Smooth muscle cell (in vitro differentiated cells): ENCODE measurements around the gene SH3PXD2A. TPM values are rescaled to one million over a fixed set of nuclear protein-coding genes. Genes with fewer than 3 reads are reported as not detected.
"Not testable (repeated sequence)": the region's sequence is repeated elsewhere in the genome, so short reads cannot be mapped to it uniquely, and the experiment has no call there.

Source experiments
- DNase-seq: peaks from one replicate; lab custom pipeline; 2025; ENCODE audit not compliant: unreplicated experiment; lab: John Stamatoyannopoulos, UW
- H2AFZ ChIP-seq: fragments of 200-600 bp; sonication (generic); 2 replicates; pipeline ENCODE4 v1.6.0; 2016; ENCODE audit warnings: antibody characterized with exemption, low read depth, mild to moderate bottlenecking
- H3F3A ChIP-seq: fragments of 200-600 bp; sonication (generic); 2 replicates; pipeline ENCODE4 v1.6.0; 2017; ENCODE audit warnings: antibody characterized with exemption, low read depth
- H3K27ac ChIP-seq: fragments of 200-600 bp; sonication (generic); 2 replicates; pipeline ENCODE4 v1.5.1; 2016; ENCODE audit warnings: low read depth, mild to moderate bottlenecking
- H3K27me3 ChIP-seq: fragments of 200-600 bp; sonication (generic); 2 replicates; pipeline ENCODE4 v1.6.1; 2016; ENCODE audit warnings: low read depth, mild to moderate bottlenecking
- H3K36me3 ChIP-seq: fragments of 200-600 bp; sonication (generic); 2 replicates; pipeline ENCODE4 v1.5.1; 2016; ENCODE audit warnings: low read depth
- H3K4me1 ChIP-seq: fragments of 200-600 bp; sonication (generic); 2 replicates; pipeline ENCODE4 v1.5.1; 2016; ENCODE audit warnings: low read depth
- H3K4me2 ChIP-seq: fragments of 200-600 bp; sonication (generic); 2 replicates; pipeline ENCODE4 v1.6.0; 2016; ENCODE audit warnings: mild to moderate bottlenecking
- H3K4me3 ChIP-seq: fragments of 200-600 bp; sonication (generic); 2 replicates; pipeline ENCODE4 v1.5.1; 2016; ENCODE audit warnings: mild to moderate bottlenecking
- H3K79me2 ChIP-seq: fragments of 200-600 bp; sonication (generic); 2 replicates; pipeline ENCODE4 v1.6.0; 2016; ENCODE audit warnings: low read depth, mild to moderate bottlenecking
- H3K9ac ChIP-seq: fragments of 200-600 bp; sonication (generic); 2 replicates; pipeline ENCODE4 v1.6.0; 2016; ENCODE audit warnings: low read depth
- H3K9me3 ChIP-seq: fragments of 200-600 bp; sonication (generic); replicated peaks from 2 replicates; pipeline ENCODE4 v1.5.1; 2016; ENCODE audit warnings: low read depth
- H4K20me1 ChIP-seq: fragments of 200-600 bp; sonication (generic); 2 replicates; pipeline ENCODE4 v1.6.0; 2016; ENCODE audit warnings: low read depth
- WGBS: methylation state at CpG from one replicate; pipeline ENCODE4 v1.1.7; 2016; ENCODE audit warnings: low lambda C conversion rate; 5-methylcytosine and 5-hydroxymethylcytosine counted together
- polyA plus RNA-seq: library from polyadenylated mRNA; unstranded; fragments of >200 nt; fragmentation: Nextera tagmentation; extraction: Ambion mirVana; gene quantifications from 2 replicates; pipeline ENCODE4 v1.2.1, GENCODE V29; 2016
- total RNA-seq: library from RNA; depleted of rRNA; stranded (reverse); fragments of >200 nt; gene quantifications from 2 replicates; pipeline ENCODE4 v1.2.3, GENCODE V29; 2014
- TF ChIP-seq, protein P1 (sequence below): fragments of 200-600 bp; sonication (generic); IDR thresholded peaks from 2 replicates; pipeline ENCODE4 v1.5.1; 2017; ENCODE audit warnings: borderline replicate concordance, mild to moderate bottlenecking, antibody characterized with exemption; ENCODE audit not compliant: insufficient read depth, poor library complexity, severe bottlenecking

The SH3PXD2A gene
- total and polyA plus RNA-seq, 2 experiments from 2014 or later = 30.1 to 37.9 TPM

- DNase-seq = no peak
- no peak overlapping the region for H3K27ac ChIP-seq
- no peak overlapping the region for H3K4me3 ChIP-seq
- WGBS = 97% methylated on average over 4 of the region's 4 CpGs
- H3K4me2 ChIP-seq = no peak overlapping the region
- TF ChIP-seq, protein P1, sequence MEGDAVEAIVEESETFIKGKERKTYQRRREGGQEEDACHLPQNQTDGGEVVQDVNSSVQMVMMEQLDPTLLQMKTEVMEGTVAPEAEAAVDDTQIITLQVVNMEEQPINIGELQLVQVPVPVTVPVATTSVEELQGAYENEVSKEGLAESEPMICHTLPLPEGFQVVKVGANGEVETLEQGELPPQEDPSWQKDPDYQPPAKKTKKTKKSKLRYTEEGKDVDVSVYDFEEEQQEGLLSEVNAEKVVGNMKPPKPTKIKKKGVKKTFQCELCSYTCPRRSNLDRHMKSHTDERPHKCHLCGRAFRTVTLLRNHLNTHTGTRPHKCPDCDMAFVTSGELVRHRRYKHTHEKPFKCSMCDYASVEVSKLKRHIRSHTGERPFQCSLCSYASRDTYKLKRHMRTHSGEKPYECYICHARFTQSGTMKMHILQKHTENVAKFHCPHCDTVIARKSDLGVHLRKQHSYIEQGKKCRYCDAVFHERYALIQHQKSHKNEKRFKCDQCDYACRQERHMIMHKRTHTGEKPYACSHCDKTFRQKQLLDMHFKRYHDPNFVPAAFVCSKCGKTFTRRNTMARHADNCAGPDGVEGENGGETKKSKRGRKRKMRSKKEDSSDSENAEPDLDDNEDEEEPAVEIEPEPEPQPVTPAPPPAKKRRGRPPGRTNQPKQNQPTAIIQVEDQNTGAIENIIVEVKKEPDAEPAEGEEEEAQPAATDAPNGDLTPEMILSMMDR = no peak
- no peaks in the 10 kb centered on the region for H3K9me3 ChIP-seq
- H4K20me1 ChIP-seq = no peaks in the 10 kb centered on the region
- peaks cover 28% of the 10 kb centered on the region for H3F3A ChIP-seq
- H3K79me2 ChIP-seq = peaks cover 18% of the 10 kb centered on the region
- no peaks in the 10 kb centered on the region for H3K27me3 ChIP-seq
- no peak overlapping the region for H3K9ac ChIP-seq
- H2AFZ ChIP-seq = no peak overlapping the region
- H3K36me3 ChIP-seq = no peaks in the 10 kb centered on the region
- peaks cover 28% of the 10 kb centered on the region for H3K4me1 ChIP-seq
Observed at GRCh38 chr10:103762162-103762561, 93.2 kb downstream of the SH3PXD2A start.

DNA sequence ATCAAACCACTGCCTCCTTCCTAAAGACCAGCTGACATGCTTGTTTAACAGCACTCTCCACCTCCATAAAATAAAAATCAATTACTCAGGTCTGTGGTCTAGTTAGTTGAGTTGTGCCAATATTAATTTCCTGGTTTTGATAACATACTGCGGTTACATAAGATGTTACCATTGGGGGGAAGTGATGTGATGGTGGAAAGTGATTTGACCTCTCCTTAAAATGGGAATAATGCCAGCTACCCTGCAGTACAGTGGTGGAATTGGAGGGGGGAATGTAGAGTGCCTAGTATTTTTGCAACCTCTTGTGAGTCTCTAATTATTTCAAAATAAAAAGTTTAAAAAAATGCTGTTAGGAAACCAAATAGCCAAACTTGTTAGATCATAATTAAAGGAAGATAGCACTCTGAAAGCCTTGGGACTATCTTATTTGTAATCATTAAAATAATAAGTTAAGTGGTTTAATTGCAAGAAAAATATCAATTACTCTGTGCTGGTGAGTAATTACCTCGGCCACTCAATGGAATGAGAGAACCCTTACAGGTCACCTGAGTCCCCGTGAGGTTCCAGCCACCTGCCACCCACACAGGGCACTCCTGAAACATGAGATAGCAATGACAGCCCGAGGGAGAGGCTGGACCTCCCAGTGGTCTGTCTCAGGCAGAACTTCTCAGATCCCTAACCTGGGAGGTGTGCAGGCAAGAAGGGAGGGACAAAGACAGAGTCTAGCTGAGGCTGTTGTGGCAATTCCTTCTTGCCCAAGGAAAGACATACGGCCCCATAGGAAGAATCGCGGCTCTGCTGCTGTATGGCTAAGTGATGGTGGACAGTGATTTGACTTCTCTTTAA, 94.1 kb downstream of the SH3PXD2A start:
- peak overlapping the region; percentile 40 for H3K27ac ChIP-seq
- WGBS = 80% methylated on average over 7 of the region's 7 CpGs
- H3K27me3 ChIP-seq = no peaks in the 10 kb centered on the region
- H3K9me3 ChIP-seq = no peaks in the 10 kb centered on the region
- no peak overlapping the region for H3K9ac ChIP-seq
- H3K79me2 ChIP-seq = peaks cover 18% of the 10 kb centered on the region
- no peak overlapping the region for H3K4me2 ChIP-seq
- peaks cover 26% of the 10 kb centered on the region for H3K4me1 ChIP-seq
- no peaks in the 10 kb centered on the region for H3K36me3 ChIP-seq
- TF ChIP-seq, protein P1 = no peak
- peaks cover 33% of the 10 kb centered on the region for H3F3A ChIP-seq
- no peak for DNase-seq
- H4K20me1 ChIP-seq = no peaks in the 10 kb centered on the region
- H2AFZ ChIP-seq = no peak overlapping the region
- no peak overlapping the region for H3K4me3 ChIP-seq

- H3K4me3 ChIP-seq, H3K27me3 ChIP-seq, H3K9me3 ChIP-seq, H3K36me3 ChIP-seq, H4K20me1 ChIP-seq, H2AFZ ChIP-seq, DNase-seq, H3K9ac ChIP-seq, H3K4me2 ChIP-seq: not testable (repeated sequence)
- Histone ChIP-seq H3F3A (peaks cover 33% of the 10 kb centered on the region), H3K79me2 (peaks cover 22% of the 10 kb centered on the region), H3K4me1 (peaks cover 26% of the 10 kb centered on the region), H3K27ac (peak overlapping the region; percentile 94)
- 98% methylated on average over 3 of the region's 3 CpGs for WGBS
Observed at GRCh38 chr10:103760233-103760632, 95.1 kb downstream of the SH3PXD2A start.

DNA sequence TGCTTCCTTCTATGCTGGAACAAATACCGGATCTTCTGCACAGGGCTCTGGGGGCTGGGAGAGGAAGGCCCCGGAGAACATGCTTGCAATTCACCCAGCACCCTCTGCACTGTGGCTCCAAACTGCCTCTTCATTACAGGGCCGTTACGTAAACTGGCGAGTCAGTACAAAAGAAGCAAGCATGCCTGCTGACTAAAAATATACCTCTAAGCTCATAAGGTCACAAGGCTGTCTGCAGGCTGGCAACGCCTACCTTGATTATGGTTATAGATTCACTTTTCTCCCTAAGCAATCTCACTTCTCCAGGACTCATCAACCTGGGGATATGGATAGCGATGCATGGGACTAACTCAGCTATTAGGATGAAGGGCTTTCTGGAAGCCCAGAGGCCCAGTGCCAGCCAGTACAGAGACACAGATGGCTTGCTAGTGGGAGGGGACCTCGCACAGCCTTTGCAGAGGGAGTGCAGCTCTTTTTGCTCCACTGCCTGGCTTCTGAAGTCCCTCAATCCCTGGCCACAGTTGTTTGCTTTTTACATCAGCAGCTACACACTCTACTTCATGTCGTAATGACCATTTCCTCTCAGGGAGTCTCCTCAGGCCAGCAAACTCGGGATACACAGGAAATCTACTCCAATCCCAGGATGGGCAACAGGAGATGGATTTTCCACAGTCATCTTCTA, 96.1 kb downstream of the SH3PXD2A start:
- H3K4me2 ChIP-seq = peak overlapping the region; percentile 58
- H3K79me2 ChIP-seq = peaks cover 24% of the 10 kb centered on the region
- WGBS = 18% methylated on average over 10 of the region's 10 CpGs
- no peak for DNase-seq
- no peak overlapping the region for H2AFZ ChIP-seq
- peak overlapping the region; percentile 94 for H3K27ac ChIP-seq
- H3K4me3 ChIP-seq = no peak overlapping the region
- H3F3A ChIP-seq = peaks cover 33% of the 10 kb centered on the region
- no peaks in the 10 kb centered on the region for H3K36me3 ChIP-seq
- peak overlapping the region; percentile 72 for H3K9ac ChIP-seq
- TF ChIP-seq, protein P1 = no peak
- no peaks in the 10 kb centered on the region for H4K20me1 ChIP-seq
- no peaks in the 10 kb centered on the region for H3K9me3 ChIP-seq
- H3K27me3 ChIP-seq = no peaks in the 10 kb centered on the region
- peaks cover 26% of the 10 kb centered on the region for H3K4me1 ChIP-seq
